GM10847 (cell line): ENCODE data around the gene PPP1R14D.

Experiments
- POLR2A ChIP-seq: IDR thresholded peaks from 2 replicates; pipeline ENCODE4 v1.6.1; 2011; ENCODE audit not compliant: insufficient read length; ENCODE audit errors: extremely low read depth

PPP1R14D gene

DNA sequence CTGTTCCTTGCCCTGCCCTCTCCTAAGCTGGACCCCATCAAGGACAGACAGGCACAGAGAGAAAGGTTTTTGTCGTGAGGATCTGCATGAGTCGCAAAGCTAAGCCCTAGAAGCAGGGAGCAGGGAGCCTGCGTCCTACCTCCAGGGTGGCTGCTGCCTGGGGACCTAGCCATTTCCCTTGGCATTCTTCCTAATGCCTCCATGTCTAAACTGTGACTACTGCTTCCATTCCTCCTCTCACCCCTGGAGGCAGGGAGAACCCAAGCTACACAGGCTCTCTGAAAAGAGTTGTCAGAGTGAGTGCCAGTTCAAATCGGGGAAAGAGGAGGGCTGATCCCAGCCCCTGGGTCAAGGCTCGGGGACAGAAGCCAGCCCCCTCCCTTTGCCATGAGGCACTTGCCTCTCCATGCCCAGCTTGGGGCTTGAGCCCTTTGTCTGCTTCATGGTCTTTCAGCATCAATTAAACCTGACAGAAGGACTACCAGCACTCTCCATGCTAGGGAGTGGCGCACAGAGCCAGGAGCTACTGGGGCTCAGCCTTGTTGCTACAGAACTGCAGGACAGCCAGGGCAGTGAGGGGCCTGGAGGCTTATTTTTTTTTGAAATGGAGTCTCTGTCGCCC, 62.2 kb downstream of the PPP1R14D start:
- TF ChIP-seq POLR2A: no peak
